GM13976 (cell line): Measurements from ENCODE around the gene MEPCE.
"Not testable (repeated sequence)": the region's sequence is repeated elsewhere in the genome, so short reads cannot be mapped to it uniquely, and the experiment has no call there.

ENCODE experiments used
- DNase-seq: peaks from one replicate; pipeline ENCODE4 v3.0.0; 2012; ENCODE audit warnings: low spot score
- CTCF ChIP-seq: IDR thresholded peaks from 2 replicates; pipeline ENCODE4 v1.5.1; 2012; ENCODE audit warnings: borderline replicate concordance, mild to moderate bottlenecking; ENCODE audit not compliant: insufficient read depth; ENCODE audit errors: extremely low read depth, missing control alignments, control extremely low read depth
- in situ Hi-C: fragments of 300-500 bp; cut with MboI; formaldehyde crosslinking; loops from one replicate; pipeline ENCODE4 v1.12.0; 2022; ENCODE audit warnings: low sequenced_read_pairs, mixed read lengths, inconsistent platforms; ENCODE audit not compliant: unreplicated experiment

Gene MEPCE, protein sequence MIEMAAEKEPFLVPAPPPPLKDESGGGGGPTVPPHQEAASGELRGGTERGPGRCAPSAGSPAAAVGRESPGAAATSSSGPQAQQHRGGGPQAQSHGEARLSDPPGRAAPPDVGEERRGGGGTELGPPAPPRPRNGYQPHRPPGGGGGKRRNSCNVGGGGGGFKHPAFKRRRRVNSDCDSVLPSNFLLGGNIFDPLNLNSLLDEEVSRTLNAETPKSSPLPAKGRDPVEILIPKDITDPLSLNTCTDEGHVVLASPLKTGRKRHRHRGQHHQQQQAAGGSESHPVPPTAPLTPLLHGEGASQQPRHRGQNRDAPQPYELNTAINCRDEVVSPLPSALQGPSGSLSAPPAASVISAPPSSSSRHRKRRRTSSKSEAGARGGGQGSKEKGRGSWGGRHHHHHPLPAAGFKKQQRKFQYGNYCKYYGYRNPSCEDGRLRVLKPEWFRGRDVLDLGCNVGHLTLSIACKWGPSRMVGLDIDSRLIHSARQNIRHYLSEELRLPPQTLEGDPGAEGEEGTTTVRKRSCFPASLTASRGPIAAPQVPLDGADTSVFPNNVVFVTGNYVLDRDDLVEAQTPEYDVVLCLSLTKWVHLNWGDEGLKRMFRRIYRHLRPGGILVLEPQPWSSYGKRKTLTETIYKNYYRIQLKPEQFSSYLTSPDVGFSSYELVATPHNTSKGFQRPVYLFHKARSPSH

DNA sequence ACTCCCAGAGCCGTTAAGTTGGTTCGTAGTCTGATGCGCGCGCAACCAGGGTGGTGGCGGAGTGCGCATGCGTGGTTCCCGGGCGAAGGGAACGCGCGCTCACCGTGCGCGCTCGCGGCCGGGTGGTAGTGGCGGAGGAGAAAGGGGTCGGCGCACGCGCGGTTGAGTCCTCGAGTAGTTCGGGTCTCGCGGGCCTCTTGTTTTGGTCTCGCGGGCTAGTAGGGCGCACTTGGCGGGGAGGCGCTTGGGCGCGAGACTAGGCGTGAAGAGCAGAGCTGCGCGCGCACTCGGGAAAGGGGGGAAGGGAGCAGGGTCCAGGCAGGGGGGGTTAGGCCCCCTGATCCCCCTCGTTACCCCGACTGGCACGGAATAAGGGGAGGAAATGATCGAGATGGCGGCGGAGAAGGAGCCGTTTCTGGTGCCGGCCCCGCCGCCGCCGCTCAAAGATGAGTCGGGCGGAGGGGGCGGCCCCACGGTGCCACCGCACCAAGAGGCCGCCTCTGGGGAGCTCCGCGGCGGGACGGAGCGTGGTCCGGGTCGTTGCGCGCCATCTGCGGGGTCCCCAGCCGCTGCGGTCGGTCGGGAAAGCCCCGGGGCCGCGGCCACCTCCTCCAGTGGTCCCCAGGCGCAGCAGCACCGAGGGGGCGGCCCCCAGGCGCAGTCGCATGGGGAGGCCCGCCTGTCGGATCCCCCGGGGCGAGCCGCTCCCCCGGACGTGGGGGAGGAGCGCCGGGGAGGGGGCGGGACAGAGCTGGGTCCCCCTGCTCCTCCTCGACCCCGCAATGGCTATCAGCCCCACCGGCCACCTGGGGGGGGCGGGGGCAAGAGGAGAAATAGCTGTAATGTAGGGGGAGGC lies at the start of gene MEPCE:
TSS of gene MEPCE (plus strand) at position 195 of the 856 bp plus-strand sequence. CDS start at position 383, 188 bp downstream.
- no peak for TF ChIP-seq CTCF
- DNase-seq = peak; percentile 95
- in situ Hi-C loops = no loop called here

DNA sequence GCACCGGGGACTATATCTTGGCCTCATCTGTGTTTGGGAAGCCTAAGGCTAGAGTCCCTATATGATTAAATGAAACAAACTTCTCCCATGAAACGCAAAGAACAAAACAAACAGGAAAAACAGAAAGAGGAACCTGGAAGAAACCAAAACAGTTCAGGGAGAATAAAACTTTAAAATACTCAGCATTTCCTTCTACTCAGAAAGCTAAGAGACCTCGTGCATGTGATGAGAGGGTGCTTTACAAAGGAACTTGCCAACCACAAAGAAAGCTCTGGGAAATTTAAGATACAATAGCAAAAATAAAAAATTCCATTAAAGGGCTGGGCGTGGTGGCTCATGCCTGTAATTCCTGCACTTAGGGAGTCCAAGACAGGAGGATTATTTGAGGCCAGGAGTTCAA lies 49.4 kb upstream of the MEPCE start:
- in situ Hi-C loops = no loop called here

DNA sequence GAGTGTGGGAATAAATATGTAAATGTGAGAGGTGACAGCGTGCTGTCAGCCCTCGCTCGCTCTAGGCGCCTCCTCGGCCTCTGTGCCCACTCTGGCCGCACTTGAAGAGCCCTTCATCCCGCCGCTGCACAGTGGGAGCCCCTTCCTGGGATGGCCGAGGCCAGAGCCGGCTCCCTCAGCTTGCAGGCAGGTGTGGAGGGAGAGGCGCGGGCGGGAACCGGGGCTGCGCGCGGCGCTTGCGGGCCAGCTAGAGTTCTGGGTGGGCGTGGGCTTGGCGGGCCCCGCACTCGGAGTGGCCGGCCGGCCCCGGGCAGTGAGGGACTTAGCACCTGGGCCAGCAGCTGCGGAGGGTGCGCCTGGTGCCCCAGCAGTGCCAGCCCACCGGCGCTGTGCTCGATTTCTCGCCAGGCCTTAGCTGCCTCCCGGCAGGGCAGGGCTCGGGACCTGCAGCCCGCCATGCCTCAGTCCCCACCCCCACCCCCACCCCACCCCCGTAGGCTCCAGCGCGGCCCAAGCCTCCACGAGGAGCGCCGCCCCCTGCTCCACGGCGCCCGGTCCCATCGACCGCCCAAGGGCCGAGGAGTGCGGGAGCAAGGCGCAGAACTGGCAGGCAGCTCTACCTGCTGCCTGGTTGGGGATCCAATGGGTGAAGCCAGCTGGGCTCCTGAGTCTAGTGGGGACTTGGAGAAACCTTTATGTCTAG lies 47.9 kb upstream of the MEPCE start:
- in situ Hi-C loops, DNase-seq: not testable (repeated sequence)

More for the DNA sequence above, 49.4 kb upstream of the MEPCE start:
- no peak for TF ChIP-seq CTCF
- DNase-seq = no peak

- in situ Hi-C loops = not testable (repeated sequence)
Observed at GRCh38 chr7:100382234-100382853, 47.3 kb upstream of the MEPCE start.

DNA sequence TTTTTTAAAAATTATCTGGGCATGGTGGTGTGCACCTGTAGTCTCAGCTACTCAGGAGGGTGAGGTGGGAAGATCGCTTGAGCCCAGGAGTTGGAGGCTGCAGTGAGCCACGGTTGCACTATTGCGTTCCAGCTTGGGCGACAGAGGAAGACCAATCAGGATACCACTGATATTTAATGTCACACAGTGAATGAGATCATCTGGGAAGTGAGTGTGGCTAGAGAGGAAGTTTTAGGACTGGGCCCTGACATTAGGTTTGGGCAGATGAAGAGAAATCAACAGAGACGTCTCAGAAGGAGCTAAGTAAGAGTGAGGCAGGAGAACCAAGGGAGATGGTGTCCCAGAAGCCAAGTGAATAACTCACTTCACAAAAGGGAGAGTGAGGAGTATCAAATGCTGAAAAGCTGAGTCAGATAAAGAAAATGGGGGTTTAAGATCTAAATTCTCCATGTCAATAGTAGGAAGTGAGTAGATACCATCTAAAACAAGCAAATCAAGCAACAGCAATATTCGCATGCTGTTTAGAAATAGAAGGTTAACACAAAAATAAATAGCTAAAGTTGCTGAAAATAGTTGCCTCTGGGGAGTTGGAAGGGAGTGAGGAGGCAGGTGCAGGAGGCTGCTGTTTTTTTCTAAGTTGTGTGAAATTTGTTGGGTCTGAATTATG lies 44.9 kb upstream of the MEPCE start:
- TF ChIP-seq CTCF = no peak
- no peak for DNase-seq
- in situ Hi-C loops = no loop called here

More at GRCh38 chr7:100382234-100382853, 47.3 kb upstream of the MEPCE start:
- not testable (repeated sequence) for DNase-seq

DNA sequence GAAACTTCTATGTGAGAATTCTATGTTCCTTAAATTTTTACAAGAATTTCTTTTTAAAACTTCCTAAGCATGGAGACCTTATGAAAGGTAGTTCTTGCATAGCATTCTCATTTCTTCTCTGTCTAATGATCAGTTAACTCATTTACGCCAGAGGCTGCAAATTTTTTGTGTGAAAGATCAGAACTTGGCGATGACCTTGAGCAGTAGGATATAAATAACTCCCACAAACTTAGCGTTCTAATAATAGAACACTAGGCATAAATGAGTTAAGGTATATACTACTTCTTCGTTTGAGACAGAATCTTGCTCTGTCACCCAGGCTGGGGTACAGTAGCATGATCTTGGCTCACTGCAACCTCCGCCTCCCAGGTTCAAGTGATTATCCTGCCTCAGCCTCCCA lies 42.7 kb upstream of the MEPCE start:
- TF ChIP-seq CTCF = no peak
- DNase-seq = no peak
- in situ Hi-C loops = no loop called here
